ENCODE data around the gene IRF7.

- no peak for TF ChIP-seq SMC3 (IDR thresholded peaks at IDR 0.05)
- no peak for TF ChIP-seq MAFK (IDR thresholded peaks at IDR 0.05; ENCODE audit: partially characterized antibody)
- no peak for TF ChIP-seq CTCF (IDR thresholded peaks at IDR 0.05)
- TF ChIP-seq RAD21 (conservative IDR thresholded peaks at IDR 0.05 in 1 of 2, IDR thresholded peaks at IDR 0.05 in 1 of 2), result no peak
- no peak for TF ChIP-seq ZSCAN20 (CRISPR knock-in tag; IDR thresholded peaks at IDR 0.05)
- TF ChIP-seq PHF8 (IDR thresholded peaks at IDR 0.05; ENCODE audit: borderline replicate concordance, low read depth), result no peak
- no peak for TF ChIP-seq POLR2AphosphoS2 (conservative IDR thresholded peaks at IDR 0.05; ENCODE audit: low read length)
- TF ChIP-seq POLR2A (IDR thresholded peaks at IDR 0.05; ENCODE audit: low read length), result no peak
- TF ChIP-seq CEBPB (IDR thresholded peaks at IDR 0.05), result no peak
- no peak for TF ChIP-seq BCL3 (IDR thresholded peaks at IDR 0.05)
These were observed 23.2 kb downstream of the IRF7 start for GRCh38 chr11:592501-592900.

All from A549 (cell line).